M059J (cell line): ENCODE results near the gene NBEA. TPM values are rescaled to one million over a fixed set of nuclear protein-coding genes. Genes with fewer than 3 reads are reported as not detected.
A peak's percentile ranks its signal among the peaks of the same experiment; 100 is the strongest.

Experiments
- DNase-seq: peaks from one replicate; pipeline ENCODE4 v3.0.0-alpha.2; 2012; ENCODE audit warnings: low read depth
- total RNA-seq: library from RNA; depleted of rRNA; stranded (reverse); fragments of >200 nt; shearing (Covaris generic); gene quantifications from 2 replicates; pipeline ENCODE4 v1.2.3, GENCODE V29; 2014

Gene NBEA
- total RNA-seq, 1 experiment from 2014 or later = 6.4 TPM

GRCh38 chr13:35266412-35266811 is 324.3 kb downstream of the NBEA start:
- DNase-seq = no peak

GRCh38 chr13:35278917-35279316 is 336.8 kb downstream of the NBEA start:
- no peak for DNase-seq

- no peak for DNase-seq
These were observed 337.4 kb downstream of the NBEA start for GRCh38 chr13:35279500-35279899.

- DNase-seq = peak; percentile 43
These were observed 341.8 kb downstream of the NBEA start for GRCh38 chr13:35283856-35284255.

- no peak for DNase-seq
These were observed 343.6 kb downstream of the NBEA start for GRCh38 chr13:35285677-35286076.

GRCh38 chr13:35292329-35292728 is 350.3 kb downstream of the NBEA start:
- DNase-seq = no peak

- DNase-seq = no peak
These were observed 351.6 kb downstream of the NBEA start for GRCh38 chr13:35293579-35294226.

- no peak for DNase-seq
These were observed 367.6 kb downstream of the NBEA start for GRCh38 chr13:35309706-35310105.

GRCh38 chr13:35332134-35332533 is 390.1 kb downstream of the NBEA start:
- no peak for DNase-seq

- no peak for DNase-seq
These were observed 391.1 kb downstream of the NBEA start for GRCh38 chr13:35333157-35333556.

- DNase-seq = no peak
These were observed 400.4 kb downstream of the NBEA start for GRCh38 chr13:35342440-35342839.

GRCh38 chr13:35343417-35343816 is 401.3 kb downstream of the NBEA start:
- DNase-seq = no peak

- no peak for DNase-seq
These were observed 403.9 kb downstream of the NBEA start for GRCh38 chr13:35345992-35346391.

- DNase-seq = no peak
These were observed 404.4 kb downstream of the NBEA start for GRCh38 chr13:35346494-35346893.

GRCh38 chr13:35347679-35348205 is 405.7 kb downstream of the NBEA start:
- DNase-seq = no peak

GRCh38 chr13:35349052-35349451 is 407.0 kb downstream of the NBEA start:
- DNase-seq = no peak

- DNase-seq = peak; percentile 52
These were observed 407.7 kb downstream of the NBEA start for GRCh38 chr13:35349673-35350278.

- no peak for DNase-seq
These were observed 412.2 kb downstream of the NBEA start for GRCh38 chr13:35354285-35354684.

GRCh38 chr13:35354882-35355281 is 412.8 kb downstream of the NBEA start:
- no peak for DNase-seq

GRCh38 chr13:35356572-35356971 is 414.5 kb downstream of the NBEA start:
- no peak for DNase-seq

- DNase-seq = no peak
These were observed 423.8 kb downstream of the NBEA start for GRCh38 chr13:35365883-35366282.

GRCh38 chr13:35367586-35367985 is 425.5 kb downstream of the NBEA start:
- DNase-seq = no peak

- peak; percentile 1 for DNase-seq
These were observed 436.9 kb downstream of the NBEA start for GRCh38 chr13:35378939-35379338.

GRCh38 chr13:35379663-35380062 is 437.6 kb downstream of the NBEA start:
- DNase-seq = no peak
